HepG2 (cell line): ENCODE data around the gene SLC29A1. TPM values are rescaled to one million over a fixed set of nuclear protein-coding genes. Genes with fewer than 3 reads are reported as not detected.
A peak's percentile ranks its signal among the peaks of the same experiment; 100 is the strongest.

Experiments used
- ATM ChIP-seq: fragments of 450-650 bp; IDR thresholded peaks from 2 replicates; pipeline ENCODE4 v1.7.1; 2017; ENCODE audit warnings: mild to moderate bottlenecking, borderline replicate concordance
- CBX1 ChIP-seq: IDR thresholded peaks from one replicate; pipeline ENCODE4 v1.6.1; 2016; ENCODE audit warnings: antibody characterized with exemption, low read depth
- FOXP1 ChIP-seq, 2 experiments: fragments of 450-650 bp in 1 of 2; IDR thresholded peaks; 2 replicates each; pipeline ENCODE4 v1.6.1; 2017 to 2018; ENCODE audit warnings: antibody characterized with exemption in 1 of 2
- HDAC1 ChIP-seq: sonication (generic); formaldehyde crosslinking; IDR thresholded peaks from 2 replicates; pipeline ENCODE4 v1.5.1; 2020; ENCODE audit warnings: mild to moderate bottlenecking, missing genetic modification reagents
- JUN ChIP-seq: sonication (generic); formaldehyde crosslinking; IDR thresholded peaks from 2 replicates; pipeline ENCODE4 v1.4.0; 2020; ENCODE audit warnings: mild to moderate bottlenecking, missing genetic modification reagents
- KDM3A ChIP-seq: IDR thresholded peaks from 2 replicates; pipeline ENCODE4 v1.6.1; 2018; ENCODE audit warnings: low read depth, missing compliant biosample characterization
- MAFF ChIP-seq: IDR thresholded peaks from 2 replicates; pipeline ENCODE4 v1.6.1; 2011; ENCODE audit warnings: low read depth, low read length, improper control_type of control experiment
- MTF1 ChIP-seq: sonication (generic); formaldehyde crosslinking; IDR thresholded peaks from 2 replicates; pipeline ENCODE4 v1.5.0; 2020; ENCODE audit warnings: missing genetic modification reagents
- RFXANK ChIP-seq: IDR thresholded peaks from 2 replicates; pipeline ENCODE4 v1.6.1; 2016
- SMYD3 ChIP-seq: sonication (generic); formaldehyde crosslinking; IDR thresholded peaks from 2 replicates; pipeline ENCODE4 v1.8.1; 2023; ENCODE audit warnings: mild to moderate bottlenecking, missing genetic modification reagents
- ZBTB1 ChIP-seq: sonication (generic); formaldehyde crosslinking; IDR thresholded peaks from 2 replicates; pipeline ENCODE4 v1.4.0; 2020; ENCODE audit warnings: missing genetic modification reagents, borderline replicate concordance
- ZC3H13 ChIP-seq: sonication (generic); formaldehyde crosslinking; IDR thresholded peaks from 2 replicates; pipeline ENCODE4 v1.8.1; 2023; ENCODE audit warnings: mild to moderate bottlenecking, missing genetic modification reagents, moderate library complexity
- ZNF225 ChIP-seq: sonication (generic); formaldehyde crosslinking; IDR thresholded peaks from 2 replicates; pipeline ENCODE4 v1.4.0; 2020; ENCODE audit warnings: mild to moderate bottlenecking, missing genetic modification reagents
- ZNF264 ChIP-seq: sonication (generic); formaldehyde crosslinking; IDR thresholded peaks from 2 replicates; pipeline ENCODE4 v1.4.0; 2020; ENCODE audit warnings: missing genetic modification reagents
- ZNF510 ChIP-seq: sonication (generic); formaldehyde crosslinking; IDR thresholded peaks from 2 replicates; pipeline ENCODE4 v1.4.0; 2020; ENCODE audit warnings: low read depth, mild to moderate bottlenecking, missing genetic modification reagents
- ZNF644 ChIP-seq: IDR thresholded peaks from 2 replicates; pipeline ENCODE4 v1.6.1; 2016; ENCODE audit warnings: low read depth
- ZNF773 ChIP-seq: sonication (generic); formaldehyde crosslinking; IDR thresholded peaks from 2 replicates; pipeline ENCODE4 v1.4.0; 2020; ENCODE audit warnings: missing genetic modification reagents, borderline replicate concordance
- ZNF879 ChIP-seq: sonication (generic); formaldehyde crosslinking; IDR thresholded peaks from 2 replicates; pipeline ENCODE4 v1.8.1; 2023; ENCODE audit warnings: missing genetic modification reagents
- polyA plus RNA-seq, 8 experiments: library from polyadenylated mRNA; depleted of rRNA in 3 of 8; stranded (reverse) in 7 of 8; unstranded in 1 of 8; fragments of >200 nt; fragmentation: Illumina TruSeq in 4 of 8; extraction: Trizol in 4 of 8; gene quantifications; 2 replicates each; pipeline versions ENCODE4 v1.2.1 to v1.2.3, GENCODE V29; 2011 to 2016; ENCODE audit warnings: low read depth in 4 of 8, missing spikeins in 1 of 8, mixed read lengths in 1 of 8; ENCODE audit not compliant: insufficient read depth in 1 of 8
- total RNA-seq, 5 experiments: library from RNA; depleted of rRNA; stranded (reverse); fragments of >200 nt; fragmentation: Illumina TruSeq; extraction: Trizol; gene quantifications; 2 replicates each; pipeline ENCODE4 v1.2.3, GENCODE V29; 2016; ENCODE audit warnings: low read depth in 1 of 5
- TF ChIP-seq, protein P1 (sequence below): sonication (generic); formaldehyde crosslinking; IDR thresholded peaks from 2 replicates; pipeline ENCODE4 v1.5.1; 2020; ENCODE audit warnings: mild to moderate bottlenecking, missing genetic modification reagents, borderline replicate concordance
- TF ChIP-seq, protein P2 (sequence below): sonication (generic); formaldehyde crosslinking; IDR thresholded peaks from 2 replicates; pipeline ENCODE4 v1.4.0; 2020; ENCODE audit warnings: mild to moderate bottlenecking, missing genetic modification reagents
- TF ChIP-seq, protein P3 (sequence below): IDR thresholded peaks from 2 replicates; pipeline ENCODE4 v1.6.1; 2016; ENCODE audit warnings: missing biosample characterization, missing genetic modification reagents, low read depth
- TF ChIP-seq, protein P4 (sequence below): IDR thresholded peaks from 2 replicates; pipeline ENCODE4 v1.6.1; 2012; ENCODE audit warnings: low read depth, low read length, improper control_type of control experiment

SLC29A1 gene
- total and polyA plus RNA-seq, 2 of the 13 experiments (the other 11 are each of a cell fraction or from before 2014, with no cell fraction given): 43.2 to 106 TPM

DNA sequence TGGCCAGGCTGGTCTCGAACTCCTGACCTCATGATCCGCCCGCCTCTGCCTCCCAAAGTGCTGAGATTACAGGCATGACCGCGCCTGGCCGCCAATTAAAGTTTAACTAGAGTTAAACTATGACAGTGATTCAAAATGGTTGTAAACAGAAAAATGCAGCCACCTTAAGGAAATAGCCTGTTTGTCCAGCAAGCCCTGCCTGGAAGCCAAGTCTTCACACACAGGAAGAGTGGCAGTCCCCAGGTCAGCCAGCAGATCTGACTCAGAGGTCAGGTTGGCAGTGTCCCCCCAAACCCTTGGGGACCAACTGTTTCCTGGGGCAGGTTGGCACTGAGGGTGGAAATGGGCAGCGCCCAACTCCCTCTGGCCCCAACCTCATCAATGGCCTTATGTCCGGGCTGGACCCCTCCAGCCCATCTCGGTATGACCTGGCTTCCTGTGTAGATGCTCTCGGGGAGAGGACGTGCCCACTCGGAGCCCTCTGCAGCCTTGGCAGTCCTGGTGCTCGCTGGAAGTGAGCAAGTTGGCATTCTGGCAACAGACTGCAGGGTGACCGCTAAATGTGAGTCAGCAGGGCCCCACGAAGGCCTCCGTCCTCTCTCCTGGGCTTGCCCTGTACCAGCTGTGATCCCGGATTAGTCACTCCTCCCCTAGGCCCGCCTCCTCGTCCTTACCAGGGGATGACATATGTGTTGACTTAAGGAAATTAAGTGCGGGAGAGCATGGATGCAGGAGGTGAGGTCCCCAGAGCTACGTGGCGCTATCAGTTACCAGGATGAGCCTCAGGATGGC, 13.8 kb downstream of the SLC29A1 start (continued):
- TF ChIP-seq ATM (no peak), ZNF879 (CRISPR knock-in tag) (0 out of 2 replicates have a peak, but pooled peaks have one; percentile 18), CBX1 (no peak), ZNF225 (CRISPR knock-in tag) (no peak), MTF1 (CRISPR knock-in tag) (no peak), JUN (CRISPR knock-in tag) (no peak), ZBTB1 (CRISPR knock-in tag) (no peak), FOXP1 (IDR thresholded peaks at IDR 0.05) (no peak), FOXP1 (CRISPR knock-in tag; IDR thresholded peaks at IDR 0.05) (peak; percentile 57; the same call in 1 of the 2 replicates), ZNF644 (0 out of 2 replicates have a peak, but pooled peaks have one; percentile 16), SMYD3 (no peak), KDM3A (CRISPR knock-in tag) (no peak), HDAC1 (CRISPR knock-in tag) (peak; percentile 82), ZNF264 (CRISPR knock-in tag) (0 out of 2 replicates have a peak, but pooled peaks have one; percentile 13), RFXANK (CRISPR knock-in tag) (no peak), ZNF773 (CRISPR knock-in tag) (no peak), MAFF (peak; percentile 42; the same call in 1 of the 2 replicates), ZNF510 (CRISPR knock-in tag) (peak; percentile 68; the same call in 1 of the 2 replicates), ZC3H13 (CRISPR knock-in tag) (no peak)
- TF ChIP-seq, protein P1, sequence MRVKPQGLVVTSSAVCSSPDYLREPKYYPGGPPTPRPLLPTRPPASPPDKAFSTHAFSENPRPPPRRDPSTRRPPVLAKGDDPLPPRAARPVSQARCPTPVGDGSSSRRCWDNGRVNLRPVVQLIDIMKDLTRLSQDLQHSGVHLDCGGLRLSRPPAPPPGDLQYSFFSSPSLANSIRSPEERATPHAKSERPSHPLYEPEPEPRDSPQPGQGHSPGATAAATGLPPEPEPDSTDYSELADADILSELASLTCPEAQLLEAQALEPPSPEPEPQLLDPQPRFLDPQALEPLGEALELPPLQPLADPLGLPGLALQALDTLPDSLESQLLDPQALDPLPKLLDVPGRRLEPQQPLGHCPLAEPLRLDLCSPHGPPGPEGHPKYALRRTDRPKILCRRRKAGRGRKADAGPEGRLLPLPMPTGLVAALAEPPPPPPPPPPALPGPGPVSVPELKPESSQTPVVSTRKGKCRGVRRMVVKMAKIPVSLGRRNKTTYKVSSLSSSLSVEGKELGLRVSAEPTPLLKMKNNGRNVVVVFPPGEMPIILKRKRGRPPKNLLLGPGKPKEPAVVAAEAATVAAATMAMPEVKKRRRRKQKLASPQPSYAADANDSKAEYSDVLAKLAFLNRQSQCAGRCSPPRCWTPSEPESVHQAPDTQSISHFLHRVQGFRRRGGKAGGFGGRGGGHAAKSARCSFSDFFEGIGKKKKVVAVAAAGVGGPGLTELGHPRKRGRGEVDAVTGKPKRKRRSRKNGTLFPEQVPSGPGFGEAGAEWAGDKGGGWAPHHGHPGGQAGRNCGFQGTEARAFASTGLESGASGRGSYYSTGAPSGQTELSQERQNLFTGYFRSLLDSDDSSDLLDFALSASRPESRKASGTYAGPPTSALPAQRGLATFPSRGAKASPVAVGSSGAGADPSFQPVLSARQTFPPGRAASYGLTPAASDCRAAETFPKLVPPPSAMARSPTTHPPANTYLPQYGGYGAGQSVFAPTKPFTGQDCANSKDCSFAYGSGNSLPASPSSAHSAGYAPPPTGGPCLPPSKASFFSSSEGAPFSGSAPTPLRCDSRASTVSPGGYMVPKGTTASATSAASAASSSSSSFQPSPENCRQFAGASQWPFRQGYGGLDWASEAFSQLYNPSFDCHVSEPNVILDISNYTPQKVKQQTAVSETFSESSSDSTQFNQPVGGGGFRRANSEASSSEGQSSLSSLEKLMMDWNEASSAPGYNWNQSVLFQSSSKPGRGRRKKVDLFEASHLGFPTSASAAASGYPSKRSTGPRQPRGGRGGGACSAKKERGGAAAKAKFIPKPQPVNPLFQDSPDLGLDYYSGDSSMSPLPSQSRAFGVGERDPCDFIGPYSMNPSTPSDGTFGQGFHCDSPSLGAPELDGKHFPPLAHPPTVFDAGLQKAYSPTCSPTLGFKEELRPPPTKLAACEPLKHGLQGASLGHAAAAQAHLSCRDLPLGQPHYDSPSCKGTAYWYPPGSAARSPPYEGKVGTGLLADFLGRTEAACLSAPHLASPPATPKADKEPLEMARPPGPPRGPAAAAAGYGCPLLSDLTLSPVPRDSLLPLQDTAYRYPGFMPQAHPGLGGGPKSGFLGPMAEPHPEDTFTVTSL (CRISPR knock-in tag): peak; percentile 41; the same call in 1 of the 2 replicates
- TF ChIP-seq, protein P2, sequence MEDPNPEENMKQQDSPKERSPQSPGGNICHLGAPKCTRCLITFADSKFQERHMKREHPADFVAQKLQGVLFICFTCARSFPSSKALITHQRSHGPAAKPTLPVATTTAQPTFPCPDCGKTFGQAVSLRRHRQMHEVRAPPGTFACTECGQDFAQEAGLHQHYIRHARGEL (CRISPR knock-in tag): 0 out of 2 replicates have a peak, but pooled peaks have one; percentile 61
- TF ChIP-seq, protein P3, sequence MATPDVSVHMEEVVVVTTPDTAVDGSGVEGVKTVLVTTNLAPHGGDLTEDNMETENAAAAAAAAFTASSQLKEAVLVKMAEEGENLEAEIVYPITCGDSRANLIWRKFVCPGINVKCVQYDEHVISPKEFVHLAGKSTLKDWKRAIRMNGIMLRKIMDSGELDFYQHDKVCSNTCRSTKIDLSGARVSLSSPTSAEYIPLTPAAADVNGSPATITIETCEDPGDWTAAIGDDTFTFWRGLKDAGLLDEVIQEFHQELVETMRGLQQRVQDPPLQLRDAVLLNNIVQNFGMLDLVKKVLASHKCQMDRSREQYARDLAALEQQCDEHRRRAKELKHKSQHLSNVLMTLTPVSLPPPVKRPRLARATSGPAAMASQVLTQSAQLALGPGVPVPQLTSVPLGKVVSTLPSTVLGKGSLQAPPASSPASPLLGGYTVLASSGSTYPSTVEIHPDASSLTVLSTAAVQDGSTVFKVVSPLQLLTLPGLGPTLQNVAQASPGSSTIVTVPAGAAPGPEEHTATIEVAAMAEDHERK: no peak
- TF ChIP-seq, protein P4, sequence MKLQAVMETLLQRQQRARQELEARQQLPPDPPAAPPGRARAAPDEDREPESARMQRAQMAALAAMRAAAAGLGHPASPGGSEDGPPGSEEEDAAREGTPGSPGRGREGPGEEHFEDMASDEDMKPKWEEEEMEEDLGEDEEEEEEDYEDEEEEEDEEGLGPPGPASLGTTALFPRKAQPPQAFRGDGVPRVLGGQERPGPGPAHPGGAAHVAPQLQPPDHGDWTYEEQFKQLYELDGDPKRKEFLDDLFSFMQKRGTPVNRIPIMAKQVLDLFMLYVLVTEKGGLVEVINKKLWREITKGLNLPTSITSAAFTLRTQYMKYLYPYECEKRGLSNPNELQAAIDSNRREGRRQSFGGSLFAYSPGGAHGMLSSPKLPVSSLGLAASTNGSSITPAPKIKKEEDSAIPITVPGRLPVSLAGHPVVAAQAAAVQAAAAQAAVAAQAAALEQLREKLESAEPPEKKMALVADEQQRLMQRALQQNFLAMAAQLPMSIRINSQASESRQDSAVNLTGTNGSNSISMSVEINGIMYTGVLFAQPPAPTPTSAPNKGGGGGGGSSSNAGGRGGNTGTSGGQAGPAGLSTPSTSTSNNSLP: peak; percentile 58; the same call in 1 of the 2 replicates
